GM23338 (cell line): Measurements from ENCODE around the gene ZNF334. TPM values are rescaled to one million over a fixed set of nuclear protein-coding genes. Genes with fewer than 3 reads are reported as not detected.

Experiments
- ATAC-seq: fragments of 200-7000 bp; cut with Tn5 transposase; 3 replicates; pipeline ENCODE4 v1.9.1; 2020
- DNase-seq: peaks from one replicate; pipeline ENCODE4 v3.0.0-alpha.2; 2015; ENCODE audit warnings: low spot score
- H2AFZ ChIP-seq: fragments of 200-600 bp; sonication (generic); 2 replicates; pipeline ENCODE4 v1.8.0; 2016; ENCODE audit warnings: antibody characterized with exemption, mild to moderate bottlenecking, moderate library complexity
- H3F3A ChIP-seq: fragments of 200-600 bp; sonication (generic); replicated peaks from 2 replicates; pipeline ENCODE4 v1.8.0; 2017; ENCODE audit warnings: antibody characterized with exemption, mixed run types, low read depth
- H3K27ac ChIP-seq: fragments of 200-600 bp; sonication (generic); 2 replicates; pipeline ENCODE4 v1.6.1; 2016; ENCODE audit warnings: low read depth
- H3K27me3 ChIP-seq: fragments of 200-600 bp; sonication (generic); 2 replicates; pipeline ENCODE4 v1.8.0; 2016; ENCODE audit warnings: mild to moderate bottlenecking, mixed run types, moderate library complexity; ENCODE audit not compliant: insufficient read depth
- H3K36me3 ChIP-seq: fragments of 200-600 bp; sonication (generic); 2 replicates; pipeline ENCODE4 v1.8.0; 2016; ENCODE audit warnings: mild to moderate bottlenecking; ENCODE audit not compliant: insufficient read depth
- H3K4me1 ChIP-seq: fragments of 200-600 bp; sonication (generic); 2 replicates; pipeline ENCODE4 v1.8.0; 2016; ENCODE audit warnings: mild to moderate bottlenecking, moderate library complexity; ENCODE audit not compliant: insufficient read depth
- H3K4me2 ChIP-seq: fragments of 200-600 bp; sonication (generic); 2 replicates; pipeline ENCODE4 v1.7.1; 2017; ENCODE audit warnings: mixed run types
- H3K4me3 ChIP-seq: fragments of 200-600 bp; sonication (generic); 2 replicates; pipeline ENCODE4 v1.6.1; 2016; ENCODE audit warnings: mixed run types
- H3K79me2 ChIP-seq: fragments of 200-600 bp; sonication (generic); replicated peaks from 2 replicates; pipeline ENCODE4 v1.8.0; 2017; ENCODE audit warnings: mild to moderate bottlenecking; ENCODE audit not compliant: insufficient read depth
- H3K9me2 ChIP-seq: fragments of 200-600 bp; sonication (generic); 2 replicates; pipeline ENCODE4 v1.8.0; 2017; ENCODE audit not compliant: insufficient read depth
- H4K20me1 ChIP-seq: fragments of 200-600 bp; sonication (generic); replicated peaks from 2 replicates; pipeline ENCODE4 v1.8.0; 2017; ENCODE audit warnings: mild to moderate bottlenecking; ENCODE audit not compliant: insufficient read depth
- H3K27ac Mint-ChIP-seq: 2 replicates; pipeline ENCODE4 v1.8.0; 2020; ENCODE audit warnings: inconsistent platforms, mild to moderate bottlenecking, moderate library complexity, mixed read lengths
- H3K27me3 Mint-ChIP-seq: 3 replicates; pipeline ENCODE4 v1.8.0; 2022; ENCODE audit warnings: low read depth, mild to moderate bottlenecking, moderate library complexity, mixed read lengths, inconsistent platforms; ENCODE audit not compliant: insufficient read depth, poor library complexity
- H3K36me3 Mint-ChIP-seq: 3 replicates; pipeline ENCODE4 v1.8.0; 2021; ENCODE audit warnings: low read depth, mild to moderate bottlenecking, inconsistent platforms, moderate library complexity, mixed read lengths
- H3K4me1 Mint-ChIP-seq: 3 replicates; pipeline ENCODE4 v1.8.0; 2020; ENCODE audit warnings: mild to moderate bottlenecking, inconsistent platforms, mixed read lengths
- H3K4me3 Mint-ChIP-seq: 3 replicates; pipeline ENCODE4 v1.8.0; 2021; ENCODE audit warnings: moderate library complexity, mild to moderate bottlenecking, inconsistent platforms, mixed read lengths
- H3K9me3 Mint-ChIP-seq: 3 replicates; pipeline ENCODE4 v1.8.0; 2020; ENCODE audit warnings: moderate library complexity, mild to moderate bottlenecking, inconsistent platforms, mixed read lengths
- CREB1 ChIP-seq: fragments of 250-450 bp; sonication (Bioruptor Pico); IDR thresholded peaks from 2 replicates; pipeline ENCODE4 v1.5.0; 2020; ENCODE audit warnings: low read depth, mild to moderate bottlenecking, moderate library complexity
- EZH2phosphoT487 ChIP-seq: fragments of 200-600 bp; sonication (generic); IDR thresholded peaks from one replicate; pipeline ENCODE4 v1.8.1; 2018; ENCODE audit warnings: antibody characterized with exemption; ENCODE audit not compliant: unreplicated experiment
- JUNB ChIP-seq: IDR thresholded peaks from one replicate; pipeline ENCODE4 v1.6.1; 2016; ENCODE audit warnings: antibody characterized with exemption; ENCODE audit not compliant: unreplicated experiment
- NANOG ChIP-seq: IDR thresholded peaks from 2 replicates; pipeline ENCODE4 v1.6.1; 2016; ENCODE audit warnings: antibody characterized with exemption, borderline replicate concordance
- STAT1 ChIP-seq: IDR thresholded peaks from one replicate; pipeline ENCODE4 v1.6.1; 2016; ENCODE audit warnings: antibody characterized with exemption; ENCODE audit not compliant: unreplicated experiment
- ZNF114 ChIP-seq: fragments of 250-450 bp; sonication (Bioruptor Pico); IDR thresholded peaks from 2 replicates; pipeline ENCODE4 v1.5.0; 2020; ENCODE audit warnings: mild to moderate bottlenecking, moderate library complexity
- polyA plus RNA-seq: library from polyadenylated mRNA; unstranded; fragments of >200 nt; fragmentation: Nextera tagmentation; extraction: Ambion mirVana; gene quantifications from 2 replicates; pipeline ENCODE4 v1.2.1, GENCODE V29; 2016
- total RNA-seq: library from RNA; depleted of rRNA; stranded (reverse); fragments of >200 nt; shearing (Covaris generic); gene quantifications from 2 replicates; pipeline ENCODE4 v1.2.3, GENCODE V29; 2014
- TF ChIP-seq, protein P1 (sequence below), 2 experiments: fragments of 200-600 bp in 1 of 2; sonication (generic) in 1 of 2; conservative IDR thresholded peaks; 2 replicates each; pipeline versions ENCODE4 v1.5.1 to v1.6.1; 2016 to 2017; ENCODE audit warnings: antibody characterized with exemption in 2 of 2, low read depth in 2 of 2, mild to moderate bottlenecking in 2 of 2, moderate library complexity in 1 of 2
- TF ChIP-seq, protein P2 (sequence below): fragments of 250-450 bp; sonication (Bioruptor Pico); IDR thresholded peaks from 2 replicates; pipeline ENCODE4 v1.5.0; 2020; ENCODE audit warnings: mild to moderate bottlenecking, moderate library complexity
- TF ChIP-seq, protein P3 (sequence below): IDR thresholded peaks from 2 replicates; pipeline ENCODE4 v1.6.1; 2016; ENCODE audit warnings: antibody characterized with exemption

Gene ZNF334
- total and polyA plus RNA-seq, 2 experiments from 2014 or later: 12.4 to 19.1 TPM

DNA sequence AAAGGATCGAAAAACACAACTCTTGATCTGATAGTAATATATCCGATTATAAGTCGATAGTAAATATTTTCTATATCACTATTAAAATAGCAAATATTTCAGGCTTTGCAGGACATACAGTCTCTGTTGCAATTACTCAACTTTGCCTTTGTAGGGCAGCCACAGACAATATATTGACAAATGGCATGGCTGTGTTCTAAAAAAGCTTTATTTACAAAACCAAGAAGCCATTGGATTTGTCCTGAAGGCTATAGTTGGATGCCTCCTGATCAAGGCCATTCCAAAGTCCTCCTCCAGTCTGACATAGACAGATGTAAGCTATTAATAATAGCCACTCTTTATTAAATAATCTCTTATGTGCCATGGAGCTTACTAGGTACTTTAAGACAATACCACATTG, 31.2 kb upstream of the ZNF334 start:
- TF ChIP-seq, protein P1, sequence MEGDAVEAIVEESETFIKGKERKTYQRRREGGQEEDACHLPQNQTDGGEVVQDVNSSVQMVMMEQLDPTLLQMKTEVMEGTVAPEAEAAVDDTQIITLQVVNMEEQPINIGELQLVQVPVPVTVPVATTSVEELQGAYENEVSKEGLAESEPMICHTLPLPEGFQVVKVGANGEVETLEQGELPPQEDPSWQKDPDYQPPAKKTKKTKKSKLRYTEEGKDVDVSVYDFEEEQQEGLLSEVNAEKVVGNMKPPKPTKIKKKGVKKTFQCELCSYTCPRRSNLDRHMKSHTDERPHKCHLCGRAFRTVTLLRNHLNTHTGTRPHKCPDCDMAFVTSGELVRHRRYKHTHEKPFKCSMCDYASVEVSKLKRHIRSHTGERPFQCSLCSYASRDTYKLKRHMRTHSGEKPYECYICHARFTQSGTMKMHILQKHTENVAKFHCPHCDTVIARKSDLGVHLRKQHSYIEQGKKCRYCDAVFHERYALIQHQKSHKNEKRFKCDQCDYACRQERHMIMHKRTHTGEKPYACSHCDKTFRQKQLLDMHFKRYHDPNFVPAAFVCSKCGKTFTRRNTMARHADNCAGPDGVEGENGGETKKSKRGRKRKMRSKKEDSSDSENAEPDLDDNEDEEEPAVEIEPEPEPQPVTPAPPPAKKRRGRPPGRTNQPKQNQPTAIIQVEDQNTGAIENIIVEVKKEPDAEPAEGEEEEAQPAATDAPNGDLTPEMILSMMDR (conservative IDR thresholded peaks at IDR 0.05; ENCODE audit: low read depth in 2 of 2): peak in 1 of 2 experiments; percentile 17; a peak in 1 of 4 replicates
- no peak for TF ChIP-seq ZNF114 (CRISPR knock-in tag)
- Mint-ChIP-seq H3K27me3 (no peaks in the 10 kb centered on the region), H3K27ac (no peak overlapping the region), H3K4me1 (peaks cover under 1% of the 10 kb centered on the region; the same call in 1 of the 3 replicates), H3K4me3 (no peak overlapping the region), H3K9me3 (no peaks in the 10 kb centered on the region), H3K36me3 (no peaks in the 10 kb centered on the region)
- H2AFZ ChIP-seq: no peak overlapping the region
- no peak overlapping the region for H3K4me2 ChIP-seq
- H4K20me1 ChIP-seq: no peaks in the 10 kb centered on the region
- no peak overlapping the region for H3K4me3 ChIP-seq
- H3K36me3 ChIP-seq: no peaks in the 10 kb centered on the region
- H3K27ac ChIP-seq: no peak overlapping the region
- DNase-seq: no peak
- no peaks in the 10 kb centered on the region for H3K27me3 ChIP-seq
- ATAC-seq: no peak
- no peaks in the 10 kb centered on the region for H3K79me2 ChIP-seq
- H3F3A ChIP-seq: no peaks in the 10 kb centered on the region
- H3K4me1 ChIP-seq: no peaks in the 10 kb centered on the region
- H3K9me2 ChIP-seq: no peaks in the 10 kb centered on the region

DNA sequence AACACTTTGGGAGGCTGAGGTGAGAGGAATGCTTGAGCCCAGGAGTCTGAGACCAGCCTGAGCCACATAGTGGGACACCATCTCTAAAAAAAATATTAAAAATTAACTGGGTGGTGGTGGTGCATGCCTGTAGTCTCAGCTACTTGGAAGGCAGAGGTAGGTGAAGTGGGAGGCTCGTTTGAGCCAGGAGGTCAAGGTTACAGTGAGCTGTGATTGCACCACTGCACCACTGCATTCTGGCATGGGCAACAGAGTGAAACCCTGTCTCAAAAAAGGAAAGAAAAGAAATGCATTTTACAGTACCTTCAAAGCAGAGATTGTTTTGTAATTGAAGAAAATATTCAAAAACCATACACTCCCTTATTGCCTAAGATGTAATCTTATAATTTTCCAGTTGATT, 30.6 kb upstream of the ZNF334 start:
- Mint-ChIP-seq H3K27me3 (no peaks in the 10 kb centered on the region), H3K4me3 (no peak overlapping the region), H3K4me1 (peaks cover 7% of the 10 kb centered on the region), H3K9me3 (no peaks in the 10 kb centered on the region), H3K27ac (no peak overlapping the region), H3K36me3 (no peaks in the 10 kb centered on the region)
- Histone ChIP-seq H3K27me3 (no peaks in the 10 kb centered on the region), H3K36me3 (no peaks in the 10 kb centered on the region), H3K79me2 (no peaks in the 10 kb centered on the region), H3F3A (no peaks in the 10 kb centered on the region), H3K9me2 (no peaks in the 10 kb centered on the region), H4K20me1 (no peaks in the 10 kb centered on the region), H3K27ac (no peak overlapping the region), H3K4me3 (no peak overlapping the region), H3K4me2 (no peak overlapping the region), H3K4me1 (no peaks in the 10 kb centered on the region), H2AFZ (no peak overlapping the region)
- DNase-seq (no peak), ATAC-seq (no peak)
- TF ChIP-seq, protein P2, sequence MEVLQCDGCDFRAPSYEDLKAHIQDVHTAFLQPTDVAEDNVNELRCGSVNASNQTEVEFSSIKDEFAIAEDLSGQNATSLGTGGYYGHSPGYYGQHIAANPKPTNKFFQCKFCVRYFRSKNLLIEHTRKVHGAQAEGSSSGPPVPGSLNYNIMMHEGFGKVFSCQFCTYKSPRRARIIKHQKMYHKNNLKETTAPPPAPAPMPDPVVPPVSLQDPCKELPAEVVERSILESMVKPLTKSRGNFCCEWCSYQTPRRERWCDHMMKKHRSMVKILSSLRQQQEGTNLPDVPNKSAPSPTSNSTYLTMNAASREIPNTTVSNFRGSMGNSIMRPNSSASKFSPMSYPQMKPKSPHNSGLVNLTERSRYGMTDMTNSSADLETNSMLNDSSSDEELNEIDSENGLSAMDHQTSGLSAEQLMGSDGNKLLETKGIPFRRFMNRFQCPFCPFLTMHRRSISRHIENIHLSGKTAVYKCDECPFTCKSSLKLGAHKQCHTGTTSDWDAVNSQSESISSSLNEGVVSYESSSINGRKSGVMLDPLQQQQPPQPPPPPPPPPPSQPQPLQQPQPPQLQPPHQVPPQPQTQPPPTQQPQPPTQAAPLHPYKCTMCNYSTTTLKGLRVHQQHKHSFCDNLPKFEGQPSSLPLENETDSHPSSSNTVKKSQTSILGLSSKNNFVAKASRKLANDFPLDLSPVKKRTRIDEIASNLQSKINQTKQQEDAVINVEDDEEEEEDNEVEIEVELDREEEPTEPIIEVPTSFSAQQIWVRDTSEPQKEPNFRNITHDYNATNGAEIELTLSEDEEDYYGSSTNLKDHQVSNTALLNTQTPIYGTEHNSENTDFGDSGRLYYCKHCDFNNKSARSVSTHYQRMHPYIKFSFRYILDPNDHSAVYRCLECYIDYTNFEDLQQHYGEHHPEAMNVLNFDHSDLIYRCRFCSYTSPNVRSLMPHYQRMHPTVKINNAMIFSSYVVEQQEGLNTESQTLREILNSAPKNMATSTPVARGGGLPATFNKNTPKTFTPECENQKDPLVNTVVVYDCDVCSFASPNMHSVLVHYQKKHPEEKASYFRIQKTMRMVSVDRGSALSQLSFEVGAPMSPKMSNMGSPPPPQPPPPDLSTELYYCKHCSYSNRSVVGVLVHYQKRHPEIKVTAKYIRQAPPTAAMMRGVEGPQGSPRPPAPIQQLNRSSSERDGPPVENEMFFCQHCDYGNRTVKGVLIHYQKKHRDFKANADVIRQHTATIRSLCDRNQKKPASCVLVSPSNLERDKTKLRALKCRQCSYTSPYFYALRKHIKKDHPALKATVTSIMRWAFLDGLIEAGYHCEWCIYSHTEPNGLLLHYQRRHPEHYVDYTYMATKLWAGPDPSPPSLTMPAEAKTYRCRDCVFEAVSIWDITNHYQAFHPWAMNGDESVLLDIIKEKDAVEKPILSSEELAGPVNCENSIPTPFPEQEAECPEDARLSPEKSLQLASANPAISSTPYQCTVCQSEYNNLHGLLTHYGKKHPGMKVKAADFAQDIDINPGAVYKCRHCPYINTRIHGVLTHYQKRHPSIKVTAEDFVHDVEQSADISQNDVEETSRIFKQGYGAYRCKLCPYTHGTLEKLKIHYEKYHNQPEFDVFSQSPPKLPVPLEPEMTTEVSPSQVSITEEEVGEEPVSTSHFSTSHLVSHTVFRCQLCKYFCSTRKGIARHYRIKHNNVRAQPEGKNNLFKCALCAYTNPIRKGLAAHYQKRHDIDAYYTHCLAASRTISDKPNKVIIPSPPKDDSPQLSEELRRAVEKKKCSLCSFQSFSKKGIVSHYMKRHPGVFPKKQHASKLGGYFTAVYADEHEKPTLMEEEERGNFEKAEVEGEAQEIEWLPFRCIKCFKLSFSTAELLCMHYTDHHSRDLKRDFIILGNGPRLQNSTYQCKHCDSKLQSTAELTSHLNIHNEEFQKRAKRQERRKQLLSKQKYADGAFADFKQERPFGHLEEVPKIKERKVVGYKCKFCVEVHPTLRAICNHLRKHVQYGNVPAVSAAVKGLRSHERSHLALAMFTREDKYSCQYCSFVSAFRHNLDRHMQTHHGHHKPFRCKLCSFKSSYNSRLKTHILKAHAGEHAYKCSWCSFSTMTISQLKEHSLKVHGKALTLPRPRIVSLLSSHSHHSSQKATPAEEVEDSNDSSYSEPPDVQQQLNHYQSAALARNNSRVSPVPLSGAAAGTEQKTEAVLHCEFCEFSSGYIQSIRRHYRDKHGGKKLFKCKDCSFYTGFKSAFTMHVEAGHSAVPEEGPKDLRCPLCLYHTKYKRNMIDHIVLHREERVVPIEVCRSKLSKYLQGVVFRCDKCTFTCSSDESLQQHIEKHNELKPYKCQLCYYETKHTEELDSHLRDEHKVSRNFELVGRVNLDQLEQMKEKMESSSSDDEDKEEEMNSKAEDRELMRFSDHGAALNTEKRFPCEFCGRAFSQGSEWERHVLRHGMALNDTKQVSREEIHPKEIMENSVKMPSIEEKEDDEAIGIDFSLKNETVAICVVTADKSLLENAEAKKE (CRISPR knock-in tag): no peak
- no peak for TF ChIP-seq CREB1 (CRISPR knock-in tag)
- TF ChIP-seq STAT1: no peak
- TF ChIP-seq, protein P1 (conservative IDR thresholded peaks at IDR 0.05; ENCODE audit: low read depth in 2 of 2): no peak
- no peak for TF ChIP-seq NANOG
- TF ChIP-seq EZH2phosphoT487: no peak
- TF ChIP-seq JUNB: no peak
- TF ChIP-seq, protein P3, sequence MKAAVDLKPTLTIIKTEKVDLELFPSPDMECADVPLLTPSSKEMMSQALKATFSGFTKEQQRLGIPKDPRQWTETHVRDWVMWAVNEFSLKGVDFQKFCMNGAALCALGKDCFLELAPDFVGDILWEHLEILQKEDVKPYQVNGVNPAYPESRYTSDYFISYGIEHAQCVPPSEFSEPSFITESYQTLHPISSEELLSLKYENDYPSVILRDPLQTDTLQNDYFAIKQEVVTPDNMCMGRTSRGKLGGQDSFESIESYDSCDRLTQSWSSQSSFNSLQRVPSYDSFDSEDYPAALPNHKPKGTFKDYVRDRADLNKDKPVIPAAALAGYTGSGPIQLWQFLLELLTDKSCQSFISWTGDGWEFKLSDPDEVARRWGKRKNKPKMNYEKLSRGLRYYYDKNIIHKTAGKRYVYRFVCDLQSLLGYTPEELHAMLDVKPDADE: no peak
